GM21390 (cell line): ENCODE data around the gene EPS8.
"Not testable (repeated sequence)": the region's sequence is repeated elsewhere in the genome, so short reads cannot be mapped to it uniquely, and the experiment has no call there.

Experiments used
- ATAC-seq: cut with Tn5 transposase; IDR thresholded peaks from one replicate; pipeline ENCODE4 v1.9.1; 2021; ENCODE audit not compliant: unreplicated experiment

The EPS8 gene

GRCh38 chr12:15762162-15762561 lies 27.0 kb downstream of the EPS8 start:
- ATAC-seq, result not testable (repeated sequence)

- ATAC-seq, result no peak
Observed at GRCh38 chr12:15757553-15758255, 31.5 kb downstream of the EPS8 start.

- ATAC-seq, result no peak
Observed at GRCh38 chr12:15756822-15757221, 32.4 kb downstream of the EPS8 start.

- no peak for ATAC-seq
Observed at GRCh38 chr12:15754233-15754632, 35.0 kb downstream of the EPS8 start.

- no peak for ATAC-seq
Observed at GRCh38 chr12:15752785-15753184, 36.4 kb downstream of the EPS8 start.

GRCh38 chr12:15751741-15752140 lies 37.4 kb downstream of the EPS8 start:
- no peak for ATAC-seq

GRCh38 chr12:15749937-15750336 lies 39.3 kb downstream of the EPS8 start:
- no peak for ATAC-seq

- ATAC-seq, result not testable (repeated sequence)
Observed at GRCh38 chr12:15741870-15742269, 47.3 kb downstream of the EPS8 start.

GRCh38 chr12:15741082-15741481 lies 48.1 kb downstream of the EPS8 start:
- ATAC-seq, result no peak

- ATAC-seq, result not testable (repeated sequence)
Observed at GRCh38 chr12:15740389-15740788, 48.8 kb downstream of the EPS8 start.

GRCh38 chr12:15738438-15739015 lies 50.7 kb downstream of the EPS8 start:
- ATAC-seq, result no peak

- no peak for ATAC-seq
Observed at GRCh38 chr12:15735837-15736615, 53.2 kb downstream of the EPS8 start.

- no peak for ATAC-seq
Observed at GRCh38 chr12:15733136-15733535, 56.1 kb downstream of the EPS8 start.

- peak; percentile 55 for ATAC-seq
Observed at GRCh38 chr12:15732341-15733061, 56.7 kb downstream of the EPS8 start.

- no peak for ATAC-seq
Observed at GRCh38 chr12:15731940-15732339, 57.2 kb downstream of the EPS8 start.

- ATAC-seq, result no peak
Observed at GRCh38 chr12:15729097-15729496, 60.1 kb downstream of the EPS8 start.

- no peak for ATAC-seq
Observed at GRCh38 chr12:15728118-15728598, 61.0 kb downstream of the EPS8 start.

- ATAC-seq, result no peak
Observed at GRCh38 chr12:15726878-15727150, 62.4 kb downstream of the EPS8 start.

GRCh38 chr12:15726027-15726877 lies 62.9 kb downstream of the EPS8 start:
- ATAC-seq, result no peak

- no peak for ATAC-seq
Observed at GRCh38 chr12:15722951-15723350, 66.2 kb downstream of the EPS8 start.
